Measurements from ENCODE around the gene KIAA0040.

DNA sequence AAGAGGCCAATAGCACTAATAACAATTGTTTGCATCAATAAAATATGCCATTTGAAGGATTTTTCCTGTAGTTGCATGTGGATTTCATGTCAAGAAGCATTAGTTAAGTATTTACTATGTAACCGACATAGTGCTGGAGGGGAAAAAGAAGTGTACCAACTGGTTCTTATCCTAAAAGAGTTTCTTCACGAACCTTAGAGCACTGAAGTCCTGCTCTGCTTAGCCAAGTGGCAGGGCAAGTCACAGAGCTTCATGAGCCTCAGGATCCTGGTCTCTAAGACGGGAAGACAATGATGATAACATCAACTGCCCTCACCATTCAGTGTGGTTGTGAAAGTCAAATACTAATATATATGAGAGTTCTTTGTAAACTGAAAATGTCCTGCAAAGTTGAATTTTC is 14.1 kb downstream of the KIAA0040 start:
- TF ChIP-seq GATA3 (IDR thresholded peaks at IDR 0.05; ENCODE audit: low read depth, low read length) (no peak), GATA2 (IDR thresholded peaks at IDR 0.05; ENCODE audit: low read depth, low read length) (no peak)

Measured in SH-SY5Y (cell line).